Testis (tissue), 2 donors: ENCODE data around the gene CHI3L1.

Source experiments
- POLR2A ChIP-seq: fragments of 450-650 bp; IDR thresholded peaks from one replicate; pipeline ENCODE4 v1.6.1; 2017; ENCODE audit warnings: antibody characterized with exemption, mild to moderate bottlenecking, moderate library complexity
- TF ChIP-seq, protein P1 (sequence below), 3 experiments: fragments of 450-650 bp in 2 of 3; fragments of 200-600 bp in 1 of 3; sonication (generic) in 1 of 3; IDR thresholded peaks; one replicate each; pipeline ENCODE4 v1.5.1; 2016 to 2019; ENCODE audit warnings: antibody characterized with exemption in 3 of 3, mild to moderate bottlenecking in 2 of 3, moderate library complexity in 1 of 3

DNA sequence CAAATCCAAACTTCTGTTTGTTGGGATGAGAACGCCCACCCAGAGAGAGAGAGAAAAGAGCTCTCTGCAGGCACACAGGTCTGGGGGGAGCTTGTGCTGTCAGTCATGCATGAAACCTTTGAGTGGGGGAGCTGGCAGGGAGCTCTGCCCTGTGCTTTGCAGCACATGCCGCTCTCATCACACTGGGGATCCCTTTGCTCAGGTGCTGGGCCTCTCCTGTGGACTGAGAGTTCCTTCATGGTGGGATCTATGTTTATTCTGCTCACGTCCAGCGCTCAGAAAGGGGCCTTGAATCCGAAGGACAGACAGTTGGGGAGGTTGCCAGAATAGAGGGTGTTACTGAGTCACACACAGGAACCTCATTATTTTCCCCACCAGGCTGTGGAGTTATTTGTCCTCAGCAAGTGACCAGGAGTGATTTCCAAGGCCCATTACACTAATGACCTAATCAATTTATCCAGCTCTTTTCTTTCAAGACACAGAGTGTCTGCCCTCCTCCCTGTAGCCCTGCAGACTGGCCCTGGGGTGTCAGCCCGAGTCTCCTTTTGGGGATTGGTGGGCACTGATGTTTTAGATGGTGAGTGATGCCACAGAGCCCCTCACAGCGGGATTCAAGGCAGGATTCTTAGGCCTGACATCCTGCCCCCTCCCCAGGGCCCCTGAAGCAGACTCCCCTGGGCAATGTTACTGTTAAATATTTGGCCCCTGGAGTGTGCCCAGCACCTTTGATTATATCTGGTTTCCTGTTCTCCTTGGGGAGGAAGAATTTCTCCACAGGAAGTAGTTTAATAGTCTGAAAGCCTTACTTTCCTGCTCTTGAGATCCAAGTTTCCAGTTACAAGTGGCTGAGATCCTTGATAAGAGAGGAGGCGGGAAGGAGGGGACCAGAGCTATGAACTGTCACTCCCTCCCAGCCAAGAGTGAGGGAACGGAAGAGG lies 33.2 kb downstream of the CHI3L1 start:
- TF ChIP-seq, protein P1, sequence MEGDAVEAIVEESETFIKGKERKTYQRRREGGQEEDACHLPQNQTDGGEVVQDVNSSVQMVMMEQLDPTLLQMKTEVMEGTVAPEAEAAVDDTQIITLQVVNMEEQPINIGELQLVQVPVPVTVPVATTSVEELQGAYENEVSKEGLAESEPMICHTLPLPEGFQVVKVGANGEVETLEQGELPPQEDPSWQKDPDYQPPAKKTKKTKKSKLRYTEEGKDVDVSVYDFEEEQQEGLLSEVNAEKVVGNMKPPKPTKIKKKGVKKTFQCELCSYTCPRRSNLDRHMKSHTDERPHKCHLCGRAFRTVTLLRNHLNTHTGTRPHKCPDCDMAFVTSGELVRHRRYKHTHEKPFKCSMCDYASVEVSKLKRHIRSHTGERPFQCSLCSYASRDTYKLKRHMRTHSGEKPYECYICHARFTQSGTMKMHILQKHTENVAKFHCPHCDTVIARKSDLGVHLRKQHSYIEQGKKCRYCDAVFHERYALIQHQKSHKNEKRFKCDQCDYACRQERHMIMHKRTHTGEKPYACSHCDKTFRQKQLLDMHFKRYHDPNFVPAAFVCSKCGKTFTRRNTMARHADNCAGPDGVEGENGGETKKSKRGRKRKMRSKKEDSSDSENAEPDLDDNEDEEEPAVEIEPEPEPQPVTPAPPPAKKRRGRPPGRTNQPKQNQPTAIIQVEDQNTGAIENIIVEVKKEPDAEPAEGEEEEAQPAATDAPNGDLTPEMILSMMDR (IDR thresholded peaks at IDR 0.05): no peak
- no peak for TF ChIP-seq POLR2A
